Dendritic cell treated with granulocyte-macrophage colony-stimulating factor and Interleukin-4, amounts not matched to agents 40 ng/mL and 50 ng/mL, for 4 days (primary cell): Measurements from ENCODE around the gene BNC2.

ENCODE experiments used
- H3K27ac Mint-ChIP-seq: one replicate; pipeline ENCODE4 v1.8.0; 2022; ENCODE audit warnings: mild to moderate bottlenecking, mixed read lengths
- H3K27me3 Mint-ChIP-seq: one replicate; pipeline ENCODE4 v1.8.0; 2022; ENCODE audit warnings: mild to moderate bottlenecking, mixed read lengths
- H3K36me3 Mint-ChIP-seq: one replicate; pipeline ENCODE4 v1.8.0; 2022; ENCODE audit warnings: low read depth, mixed read lengths
- H3K4me1 Mint-ChIP-seq: one replicate; pipeline ENCODE4 v1.8.0; 2022; ENCODE audit warnings: low read depth, mixed read lengths
- H3K4me3 Mint-ChIP-seq: one replicate; pipeline ENCODE4 v1.8.0; 2022; ENCODE audit warnings: mild to moderate bottlenecking, moderate library complexity, mixed read lengths
- H3K9me3 Mint-ChIP-seq: one replicate; pipeline ENCODE4 v1.8.0; 2022; ENCODE audit warnings: mixed read lengths
- intact Hi-C: fragments of 100-400 bp; cut with micrococcal nuclease; formaldehyde crosslinking; loops from one replicate; pipeline ENCODE4 v1.15.0; 2022

Gene BNC2

GRCh38 chr9:16385590-16385989 is 484.9 kb downstream of the BNC2 start:
- Mint-ChIP-seq H3K36me3 (no peaks in the 10 kb centered on the region), H3K9me3 (peaks cover 10% of the 10 kb centered on the region), H3K4me3 (no peak overlapping the region), H3K27ac (no peak overlapping the region), H3K27me3 (no peaks in the 10 kb centered on the region), H3K4me1 (no peaks in the 10 kb centered on the region)
- intact Hi-C loops, result no loop called here

- peaks cover 10% of the 10 kb centered on the region for H3K9me3 Mint-ChIP-seq
- H3K4me1 Mint-ChIP-seq, result no peaks in the 10 kb centered on the region
- no peaks in the 10 kb centered on the region for H3K36me3 Mint-ChIP-seq
- H3K27me3 Mint-ChIP-seq, result peaks cover 1% of the 10 kb centered on the region
- H3K4me3 Mint-ChIP-seq, result no peak overlapping the region
- intact Hi-C loops, result no loop called here
- no peak overlapping the region for H3K27ac Mint-ChIP-seq
Measured at GRCh38 chr9:16384993-16385392, 485.5 kb downstream of the BNC2 start.

- no peak overlapping the region for H3K27ac Mint-ChIP-seq
- no peaks in the 10 kb centered on the region for H3K4me1 Mint-ChIP-seq
- no peaks in the 10 kb centered on the region for H3K9me3 Mint-ChIP-seq
- H3K4me3 Mint-ChIP-seq, result no peak overlapping the region
- H3K27me3 Mint-ChIP-seq, result peaks cover 8% of the 10 kb centered on the region
- H3K36me3 Mint-ChIP-seq, result no peaks in the 10 kb centered on the region
- intact Hi-C loops, result no loop called here
Measured at GRCh38 chr9:16377311-16377710, 493.2 kb downstream of the BNC2 start.

- Mint-ChIP-seq H3K4me3 (no peak overlapping the region), H3K4me1 (no peaks in the 10 kb centered on the region), H3K9me3 (no peaks in the 10 kb centered on the region), H3K27me3 (peaks cover 4% of the 10 kb centered on the region), H3K36me3 (no peaks in the 10 kb centered on the region), H3K27ac (no peak overlapping the region)
- intact Hi-C loops, result no loop called here
Measured at GRCh38 chr9:16371306-16371705, 499.2 kb downstream of the BNC2 start.

DNA sequence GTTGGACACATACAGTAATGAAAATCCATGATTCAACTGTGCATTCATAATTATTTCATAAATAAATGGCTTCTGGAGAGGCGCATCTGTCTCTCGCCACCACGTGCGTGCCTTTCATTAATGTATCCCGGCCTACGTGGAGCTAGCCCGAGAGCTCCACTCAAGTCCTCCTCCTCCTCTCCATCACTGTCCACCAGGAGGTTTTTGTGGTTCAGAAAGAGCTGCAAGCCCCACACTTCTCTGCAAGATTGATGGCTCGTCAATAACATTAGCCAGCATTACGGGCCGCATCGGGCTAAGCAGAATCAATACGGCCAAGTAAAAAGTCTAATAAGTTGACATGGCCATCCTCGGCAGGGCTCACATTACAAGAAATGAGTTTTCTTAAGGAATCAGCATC is 499.8 kb downstream of the BNC2 start:
- Mint-ChIP-seq H3K4me3 (no peak overlapping the region), H3K4me1 (no peaks in the 10 kb centered on the region), H3K27ac (no peak overlapping the region), H3K9me3 (no peaks in the 10 kb centered on the region), H3K27me3 (peaks cover 8% of the 10 kb centered on the region), H3K36me3 (no peaks in the 10 kb centered on the region)
- intact Hi-C loops, result no loop called here

GRCh38 chr9:16369427-16369826 is 501.0 kb downstream of the BNC2 start:
- no peak overlapping the region for H3K27ac Mint-ChIP-seq
- H3K36me3 Mint-ChIP-seq, result no peaks in the 10 kb centered on the region
- no peaks in the 10 kb centered on the region for H3K4me1 Mint-ChIP-seq
- intact Hi-C loops, result loop anchor here (5.0 kb wide), 1 partner anchor 183 kb away; no protein-coding TSS in a partner anchor
- no peaks in the 10 kb centered on the region for H3K9me3 Mint-ChIP-seq
- no peak overlapping the region for H3K4me3 Mint-ChIP-seq
- peaks cover 13% of the 10 kb centered on the region for H3K27me3 Mint-ChIP-seq

DNA sequence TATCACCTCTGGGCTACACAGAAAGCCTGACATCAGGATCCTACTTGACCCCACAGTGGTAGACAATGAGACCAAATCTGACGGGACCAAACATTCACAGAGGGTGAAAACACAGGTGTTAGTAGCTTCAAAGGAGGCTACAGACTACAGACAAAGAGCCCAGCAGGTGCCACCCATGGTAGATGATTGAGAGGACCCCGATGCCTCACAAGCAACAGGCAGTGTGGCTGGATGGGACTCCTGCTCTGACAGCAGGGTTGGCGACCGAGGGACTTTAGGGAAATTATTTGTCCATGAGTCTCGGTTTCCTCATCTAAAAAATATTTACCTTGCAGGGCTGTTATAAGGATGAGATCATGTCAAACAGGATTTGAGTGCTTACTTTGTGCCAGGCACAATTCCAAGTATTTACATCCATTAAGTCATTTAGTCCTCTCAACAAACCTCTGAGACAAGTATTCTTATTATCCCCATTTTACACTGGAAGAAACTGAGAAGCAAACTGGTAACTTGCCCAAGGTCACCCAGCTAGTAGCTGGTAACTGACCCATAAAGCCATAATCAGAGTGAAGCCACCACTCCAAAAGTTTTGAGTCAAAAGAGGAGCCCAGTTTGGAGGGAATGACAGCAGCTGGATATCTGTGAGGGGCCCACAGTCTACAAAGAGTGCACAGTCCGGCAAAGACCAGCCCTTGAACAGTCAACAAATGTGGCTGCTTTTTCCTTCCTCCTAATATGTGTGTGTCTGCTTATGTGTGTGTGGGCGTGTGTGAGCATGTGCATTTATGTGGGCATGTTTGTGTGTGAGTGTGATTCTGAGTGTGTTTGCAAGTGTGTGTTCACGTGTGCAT is 502.0 kb downstream of the BNC2 start:
- Mint-ChIP-seq H3K4me1 (no peaks in the 10 kb centered on the region), H3K4me3 (no peak overlapping the region), H3K36me3 (no peaks in the 10 kb centered on the region), H3K9me3 (no peaks in the 10 kb centered on the region), H3K27me3 (peaks cover 13% of the 10 kb centered on the region), H3K27ac (no peak overlapping the region)
- intact Hi-C loops, result loop anchor here (5.0 kb wide), 1 partner anchor 184 kb away; no protein-coding TSS in a partner anchor

DNA sequence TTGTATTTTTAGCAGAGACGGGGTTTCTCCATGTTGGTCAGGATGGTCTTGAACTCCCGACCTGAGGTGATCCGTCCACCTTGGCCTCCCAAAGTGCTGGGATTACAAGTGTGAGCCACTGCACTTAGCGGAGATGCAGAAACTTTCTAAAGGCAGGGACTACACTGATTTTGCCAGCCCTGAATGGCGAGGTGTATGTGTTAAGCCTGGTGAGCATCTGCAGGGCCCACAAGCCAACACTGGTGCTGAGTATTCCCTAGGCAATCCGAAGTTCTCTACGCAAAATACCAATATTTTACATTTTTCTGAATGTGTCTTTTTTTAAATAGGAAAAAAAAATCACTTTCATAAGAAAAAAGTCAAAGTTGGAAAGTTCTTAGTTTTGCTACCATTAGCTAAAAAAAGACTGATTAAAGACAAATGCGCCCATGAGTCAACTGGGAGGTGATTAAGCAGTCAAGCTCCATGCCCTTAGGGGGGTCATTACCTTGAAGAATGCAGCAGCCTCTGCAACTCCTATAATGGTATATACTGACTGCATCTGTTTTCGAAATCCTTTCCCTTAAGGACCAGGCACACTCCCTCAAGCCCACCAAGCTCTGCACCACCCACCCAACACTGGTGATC is 502.8 kb downstream of the BNC2 start:
- Mint-ChIP-seq H3K4me1 (no peaks in the 10 kb centered on the region), H3K9me3 (no peaks in the 10 kb centered on the region)
- intact Hi-C loops, result loop anchor here (5.0 kb wide), 1 partner anchor 185 kb away; no protein-coding TSS in a partner anchor

GRCh38 chr9:16364347-16364746 is 506.1 kb downstream of the BNC2 start:
- H3K27me3 Mint-ChIP-seq, result peaks cover 10% of the 10 kb centered on the region
- H3K4me1 Mint-ChIP-seq, result no peaks in the 10 kb centered on the region
- no peaks in the 10 kb centered on the region for H3K36me3 Mint-ChIP-seq
- H3K27ac Mint-ChIP-seq, result no peak overlapping the region
- peaks cover 14% of the 10 kb centered on the region for H3K9me3 Mint-ChIP-seq
- intact Hi-C loops, result no loop called here
- no peak overlapping the region for H3K4me3 Mint-ChIP-seq

More for the DNA sequence above, 502.8 kb downstream of the BNC2 start:
- peaks cover 10% of the 10 kb centered on the region for H3K27me3 Mint-ChIP-seq
- H3K36me3 Mint-ChIP-seq, result no peaks in the 10 kb centered on the region
- H3K4me3 Mint-ChIP-seq, result no peak overlapping the region
- H3K27ac Mint-ChIP-seq, result no peak overlapping the region

GRCh38 chr9:16363916-16364315 is 506.6 kb downstream of the BNC2 start:
- no peak overlapping the region for H3K27ac Mint-ChIP-seq
- no peaks in the 10 kb centered on the region for H3K4me1 Mint-ChIP-seq
- H3K27me3 Mint-ChIP-seq, result peaks cover 10% of the 10 kb centered on the region
- H3K4me3 Mint-ChIP-seq, result no peak overlapping the region
- H3K9me3 Mint-ChIP-seq, result peaks cover 18% of the 10 kb centered on the region
- intact Hi-C loops, result no loop called here
- no peaks in the 10 kb centered on the region for H3K36me3 Mint-ChIP-seq

DNA sequence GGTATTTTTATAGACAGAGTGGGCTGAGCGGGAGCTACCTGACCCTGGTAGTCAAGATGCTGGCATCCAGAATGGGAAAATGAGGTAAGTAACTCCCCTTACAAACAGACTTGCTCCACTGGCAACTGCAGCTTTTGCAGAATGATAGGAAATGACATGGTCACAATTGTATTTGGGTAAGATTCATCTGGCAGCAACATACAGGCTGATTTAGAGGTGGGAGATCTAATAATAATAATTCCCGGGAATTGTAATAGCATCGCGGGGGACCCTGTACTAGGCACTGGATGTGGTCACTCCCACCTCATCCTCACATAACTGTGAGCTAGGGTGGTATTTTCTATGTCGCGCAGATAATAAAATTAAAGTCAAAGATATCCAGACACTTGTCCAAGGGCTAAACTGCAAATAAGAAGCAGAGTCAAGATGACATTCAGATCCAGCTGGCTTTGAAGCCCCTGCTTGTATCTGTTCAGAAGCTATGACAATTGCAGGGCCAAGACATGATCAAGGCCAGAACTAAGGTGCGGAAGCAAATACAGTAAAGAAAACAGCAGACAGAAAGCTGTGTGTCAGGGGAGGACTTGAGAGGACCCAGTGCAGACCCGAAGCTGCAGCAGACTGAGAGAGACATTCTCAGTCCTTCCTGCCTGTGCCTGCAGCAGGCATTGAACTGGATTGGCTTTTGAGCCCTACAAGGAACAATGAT is 507.2 kb downstream of the BNC2 start:
- H3K9me3 Mint-ChIP-seq, result peaks cover 20% of the 10 kb centered on the region
- peaks cover 10% of the 10 kb centered on the region for H3K27me3 Mint-ChIP-seq
- intact Hi-C loops, result no loop called here
- no peak overlapping the region for H3K27ac Mint-ChIP-seq
- H3K36me3 Mint-ChIP-seq, result no peaks in the 10 kb centered on the region
- no peak overlapping the region for H3K4me3 Mint-ChIP-seq
- no peaks in the 10 kb centered on the region for H3K4me1 Mint-ChIP-seq

DNA sequence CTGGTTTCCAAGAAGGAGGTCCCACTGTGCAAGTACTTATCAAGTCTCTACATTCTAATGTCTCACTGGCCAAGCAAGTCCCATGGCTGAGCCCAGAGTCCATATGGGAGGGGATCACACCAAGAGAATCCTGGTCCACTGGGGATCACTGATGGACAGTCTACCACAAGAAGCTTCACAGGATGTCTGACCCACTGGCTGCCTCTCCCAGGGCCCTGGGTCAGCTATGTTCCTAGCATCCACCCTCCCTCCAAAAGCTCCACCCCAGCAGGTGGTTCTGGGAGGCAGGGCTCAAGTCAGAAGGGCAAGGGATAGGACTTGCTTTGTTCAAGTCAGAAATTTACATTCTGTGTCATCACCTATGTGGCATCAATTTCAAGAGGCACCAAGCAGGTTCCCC is 508.5 kb downstream of the BNC2 start:
- Mint-ChIP-seq H3K27me3 (peaks cover 11% of the 10 kb centered on the region), H3K4me1 (no peaks in the 10 kb centered on the region), H3K4me3 (no peak overlapping the region), H3K36me3 (no peaks in the 10 kb centered on the region), H3K9me3 (peaks cover 20% of the 10 kb centered on the region), H3K27ac (no peak overlapping the region)
- intact Hi-C loops, result no loop called here

GRCh38 chr9:16361118-16361517 is 509.4 kb downstream of the BNC2 start:
- peaks cover 9% of the 10 kb centered on the region for H3K27me3 Mint-ChIP-seq
- no peaks in the 10 kb centered on the region for H3K36me3 Mint-ChIP-seq
- H3K27ac Mint-ChIP-seq, result no peak overlapping the region
- no peak overlapping the region for H3K4me3 Mint-ChIP-seq
- intact Hi-C loops, result no loop called here
- H3K4me1 Mint-ChIP-seq, result no peaks in the 10 kb centered on the region
- H3K9me3 Mint-ChIP-seq, result peaks cover 20% of the 10 kb centered on the region

DNA sequence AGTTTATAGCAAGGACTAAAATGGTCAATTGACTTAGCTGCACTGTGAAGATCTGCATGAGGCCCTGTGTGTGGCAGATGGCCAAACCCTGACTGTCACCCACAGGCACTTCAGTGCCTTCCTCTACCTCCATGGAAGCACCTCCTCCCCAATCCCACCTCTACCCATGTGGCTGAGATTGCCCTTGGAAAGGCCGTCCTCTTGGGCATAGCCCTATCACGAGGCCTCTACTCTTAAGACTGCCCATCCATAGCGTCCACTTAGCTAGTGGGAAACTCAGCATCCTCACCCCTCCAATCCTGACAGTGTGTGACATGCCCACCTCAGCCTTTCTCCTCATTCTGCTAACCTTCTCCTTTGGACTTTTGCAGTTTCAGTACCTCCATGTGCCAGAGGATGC is 510.2 kb downstream of the BNC2 start:
- Mint-ChIP-seq H3K36me3 (no peaks in the 10 kb centered on the region), H3K9me3 (peaks cover 20% of the 10 kb centered on the region), H3K4me1 (no peaks in the 10 kb centered on the region), H3K27me3 (peaks cover 6% of the 10 kb centered on the region), H3K4me3 (no peak overlapping the region), H3K27ac (no peak overlapping the region)
- intact Hi-C loops, result no loop called here
